ENCODE data around the gene TOR1A. TPM values are rescaled to one million over a fixed set of nuclear protein-coding genes. Genes with fewer than 3 reads are reported as not detected.

The TOR1A gene
- total and polyA plus RNA-seq, 12 donors: 19.7 to 61.4 (median 39.5) TPM

- no peak overlapping the region for H3K4me3 ChIP-seq
- DNase-seq: no peak
- no peak overlapping the region for H3K27ac ChIP-seq
- no peak for TF ChIP-seq POLR2A (IDR thresholded peaks at IDR 0.05)
- no peak for TF ChIP-seq CTCF (IDR thresholded peaks at IDR 0.05)
- H3K4me1 ChIP-seq (replicated peaks in 1 of 2): peaks cover 0 to 10% of the 10 kb centered on the region in 2 donors
- no peaks in the 10 kb centered on the region for H3K27me3 ChIP-seq
- WGBS, 4 donors: 68 to 85% (median 78%) methylated on average over 4 of the region's 4 CpGs
- peaks cover 0 to 21% of the 10 kb centered on the region in 2 donors for H3K36me3 ChIP-seq (replicated peaks in 1 of 2)
- intact Hi-C loops (cut with DNase I): no loop called here
- no peaks in the 10 kb centered on the region for H3K9me3 ChIP-seq (replicated peaks in 1 of 3)
Measured at GRCh38 chr9:129806061-129806460, 17.9 kb downstream of the TOR1A start.

- WGBS, 4 donors: 1 to 3% (median 2%) methylated on average over 7 to 14 of the region's 14 CpGs
- no peaks in the 10 kb centered on the region for H3K9me3 ChIP-seq (replicated peaks in 1 of 3)
- H3K4me1 ChIP-seq (replicated peaks in 1 of 2): peaks cover 0 to 10% of the 10 kb centered on the region in 2 donors
- no peak for DNase-seq
- peaks cover 0 to 9% of the 10 kb centered on the region in 2 donors for H3K36me3 ChIP-seq (replicated peaks in 1 of 2)
- H3K4me3 ChIP-seq: peak overlapping the region; percentile 25 to 95 (median 80)
- TF ChIP-seq CTCF (IDR thresholded peaks at IDR 0.05) (no peak), POLR2A (IDR thresholded peaks at IDR 0.05) (no peak)
- no peaks in the 10 kb centered on the region for H3K27me3 ChIP-seq
- intact Hi-C loops (cut with DNase I): no loop called here
- H3K27ac ChIP-seq: peak overlapping the region in 4 of 5 donors; percentile 45 to 88 (median 78)
Measured at GRCh38 chr9:129803676-129804060, 20.3 kb downstream of the TOR1A start.

DNA sequence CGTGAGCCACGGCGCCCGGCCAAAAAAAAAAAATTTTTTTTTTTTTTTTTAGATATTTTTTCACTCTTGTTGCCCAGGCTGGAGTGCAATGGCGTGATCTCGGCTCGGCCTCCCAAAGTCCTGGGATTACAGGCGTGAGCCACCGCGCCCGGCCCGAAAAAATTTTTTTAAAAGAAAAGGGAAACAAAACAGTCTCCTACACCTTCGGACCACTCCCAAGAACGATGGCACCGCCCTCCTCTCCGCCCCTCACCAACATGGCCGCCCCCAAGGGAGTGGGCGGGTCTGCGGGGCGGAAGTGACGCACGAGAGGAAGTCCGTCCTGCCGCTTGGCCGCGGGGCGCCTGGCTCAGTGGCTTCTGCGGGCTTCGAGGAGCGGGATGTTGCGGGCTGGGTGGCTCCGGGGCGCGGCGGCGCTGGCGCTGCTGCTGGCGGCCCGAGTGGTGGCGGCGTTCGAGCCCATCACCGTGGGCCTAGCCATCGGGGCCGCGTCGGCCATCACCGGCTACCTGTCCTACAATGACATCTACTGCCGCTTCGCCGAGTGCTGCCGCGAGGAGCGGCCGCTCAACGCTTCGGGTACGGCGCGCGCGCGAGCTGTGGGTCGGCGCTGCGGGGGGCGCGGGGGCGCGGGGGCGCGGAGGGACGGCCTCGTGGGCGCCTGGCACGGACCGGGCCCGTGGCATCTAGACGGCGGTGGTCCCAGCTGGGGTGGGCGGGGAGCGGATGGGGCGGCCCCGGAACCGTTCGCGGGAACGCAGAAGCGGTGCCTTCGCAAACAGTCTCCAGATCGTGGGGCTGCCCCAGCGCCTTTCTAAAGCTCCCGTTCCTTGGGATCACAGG, 20.9 kb downstream of the TOR1A start, which contains the start of gene TOR1B:
Gene TOR1B (plus strand): TSS at position 352 of the 843 bp plus-strand sequence. CDS start 29 bp downstream, at position 381.
- DNase-seq: peak; percentile 90 to 96 (median 95)
- intact Hi-C loops (cut with DNase I): no loop called here
- no peaks in the 10 kb centered on the region for H3K9me3 ChIP-seq (replicated peaks in 1 of 3)
- H3K27ac ChIP-seq: peak within 1 kb of the TSS; percentile 45 to 88 (median 76)
- H3K27me3 ChIP-seq: no peaks in the 10 kb centered on the region
- 1 to 2% (median 1%) methylated on average over 13 to 93 of the region's 93 CpGs for WGBS, 4 donors
- H3K4me3 ChIP-seq: peak within 1 kb of the TSS; percentile 25 to 95 (median 80)
- TF ChIP-seq CTCF (IDR thresholded peaks at IDR 0.05) (no peak), POLR2A (IDR thresholded peaks at IDR 0.05) (peak; percentile 78 to 82)
- H3K4me1 ChIP-seq (replicated peaks in 1 of 2): peaks cover 0 to 10% of the 10 kb centered on the region in 2 donors
- H3K36me3 ChIP-seq (replicated peaks in 1 of 2): peaks cover 0 to 9% of the 10 kb centered on the region in 2 donors

DNA sequence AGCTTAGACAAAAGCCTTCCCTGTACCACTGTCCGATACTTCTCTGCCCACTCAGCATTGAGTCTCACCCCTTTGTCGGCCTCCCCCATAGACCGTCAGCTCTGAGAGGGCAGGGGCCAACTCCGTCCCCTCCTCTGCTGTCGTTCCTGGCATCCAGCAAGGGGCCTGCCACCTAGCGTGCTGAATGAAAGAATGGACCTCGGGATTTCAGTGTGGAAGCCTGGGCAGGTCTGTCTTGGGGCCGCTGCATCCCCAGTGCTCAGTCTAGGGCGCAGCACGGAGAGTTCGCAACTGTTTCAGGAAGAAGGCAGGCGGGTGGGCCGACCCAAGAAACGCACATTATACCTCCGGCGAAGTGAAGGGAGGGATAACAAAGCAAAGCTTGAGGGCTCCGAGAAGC, 22.4 kb downstream of the TOR1A start:
- 82 to 87% (median 85%) methylated on average over 17 of the region's 17 CpGs for WGBS, 4 donors
- no peak overlapping the region for H3K27ac ChIP-seq
- H3K36me3 ChIP-seq (replicated peaks in 1 of 2): no peaks in the 10 kb centered on the region
- no peaks in the 10 kb centered on the region for H3K9me3 ChIP-seq (replicated peaks in 1 of 3)
- no peak for TF ChIP-seq POLR2A (IDR thresholded peaks at IDR 0.05)
- no peak for TF ChIP-seq CTCF (IDR thresholded peaks at IDR 0.05)
- peaks cover 0 to 10% of the 10 kb centered on the region in 2 donors for H3K4me1 ChIP-seq (replicated peaks in 1 of 2)
- no peaks in the 10 kb centered on the region for H3K27me3 ChIP-seq
- no peak overlapping the region for H3K4me3 ChIP-seq
- no peak for DNase-seq
- intact Hi-C loops (cut with DNase I): no loop called here

Measured in adrenal gland (tissue), 12 donors.